Mammary epithelial cell (primary cell): ENCODE data around the gene PODXL2.

Experiments
- EZH2 ChIP-seq: IDR thresholded peaks from 2 replicates; pipeline ENCODE4 v1.6.1; 2012; ENCODE audit warnings: low read length, inconsistent platforms, borderline replicate concordance
- TF ChIP-seq, protein P1 (sequence below), 2 donors: IDR thresholded peaks in 1 of 2; conservative IDR thresholded peaks in 1 of 2; 2 replicates each; pipeline ENCODE4 v1.5.1; 2011 to 2012; ENCODE audit warnings: inconsistent platforms in 2 of 2, low read length in 2 of 2, mild to moderate bottlenecking in 2 of 2, control low read depth in 1 of 2, low read depth in 1 of 2; ENCODE audit not compliant: insufficient read depth in 1 of 2; ENCODE audit errors: extremely low read depth in 1 of 2

DNA sequence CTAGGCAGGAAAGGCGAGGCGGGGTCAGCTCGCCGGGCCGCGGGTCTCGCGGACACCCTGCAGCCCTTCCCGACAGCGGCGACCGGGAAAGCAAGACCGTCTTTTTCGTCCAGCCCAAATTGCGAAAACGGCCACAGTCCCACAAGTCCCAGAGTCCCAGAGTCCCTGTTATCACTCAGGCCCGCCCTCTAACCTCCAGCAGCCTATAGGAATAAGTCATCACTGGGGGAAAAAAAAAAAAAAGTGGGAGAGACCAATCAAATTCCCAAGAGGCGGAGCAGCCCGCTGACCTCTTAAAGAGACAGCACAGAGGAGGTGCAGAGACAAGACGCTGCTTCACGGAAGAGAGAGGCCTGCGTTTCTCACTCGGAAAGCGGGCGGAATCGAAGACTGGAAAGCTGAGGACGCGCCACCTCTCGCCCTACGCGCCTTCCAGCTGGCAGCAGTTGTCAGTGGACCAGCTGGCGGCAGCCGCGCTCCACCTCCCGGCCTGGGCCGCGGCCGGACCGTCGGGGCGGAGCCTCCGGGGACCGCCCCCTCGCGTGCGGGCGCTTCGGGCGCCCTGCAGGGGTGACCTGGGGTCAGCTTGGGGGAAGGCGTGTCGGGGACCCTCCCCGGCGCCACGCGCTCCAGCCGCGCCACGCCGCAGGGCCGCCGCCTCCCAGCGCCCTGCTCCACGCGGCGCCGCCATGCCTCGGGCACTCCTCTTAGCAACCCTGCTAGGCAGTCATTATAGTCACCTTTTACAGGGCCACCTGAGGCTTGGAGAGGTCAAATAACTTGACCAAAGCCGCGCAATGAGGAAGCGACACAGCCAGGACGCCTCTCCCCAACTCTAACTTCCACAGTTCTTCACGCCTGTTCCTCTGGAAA lies 38.2 kb upstream of the PODXL2 start, which contains the start of gene TPRA1:
- TF ChIP-seq, protein P1, sequence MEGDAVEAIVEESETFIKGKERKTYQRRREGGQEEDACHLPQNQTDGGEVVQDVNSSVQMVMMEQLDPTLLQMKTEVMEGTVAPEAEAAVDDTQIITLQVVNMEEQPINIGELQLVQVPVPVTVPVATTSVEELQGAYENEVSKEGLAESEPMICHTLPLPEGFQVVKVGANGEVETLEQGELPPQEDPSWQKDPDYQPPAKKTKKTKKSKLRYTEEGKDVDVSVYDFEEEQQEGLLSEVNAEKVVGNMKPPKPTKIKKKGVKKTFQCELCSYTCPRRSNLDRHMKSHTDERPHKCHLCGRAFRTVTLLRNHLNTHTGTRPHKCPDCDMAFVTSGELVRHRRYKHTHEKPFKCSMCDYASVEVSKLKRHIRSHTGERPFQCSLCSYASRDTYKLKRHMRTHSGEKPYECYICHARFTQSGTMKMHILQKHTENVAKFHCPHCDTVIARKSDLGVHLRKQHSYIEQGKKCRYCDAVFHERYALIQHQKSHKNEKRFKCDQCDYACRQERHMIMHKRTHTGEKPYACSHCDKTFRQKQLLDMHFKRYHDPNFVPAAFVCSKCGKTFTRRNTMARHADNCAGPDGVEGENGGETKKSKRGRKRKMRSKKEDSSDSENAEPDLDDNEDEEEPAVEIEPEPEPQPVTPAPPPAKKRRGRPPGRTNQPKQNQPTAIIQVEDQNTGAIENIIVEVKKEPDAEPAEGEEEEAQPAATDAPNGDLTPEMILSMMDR (conservative IDR thresholded peaks at IDR 0.05 in 1 of 2, IDR thresholded peaks at IDR 0.05 in 1 of 2; ENCODE audit: extremely low read depth in 1 of 2, insufficient read depth in 1 of 2, low read depth in 1 of 2, low read length in 2 of 2): peak in 1 of 2 donors; percentile 36
- no peak for TF ChIP-seq EZH2
